GM12878 (cell line): ENCODE results near the gene PREX1. TPM values are rescaled to one million over a fixed set of nuclear protein-coding genes. Genes with fewer than 3 reads are reported as not detected.

Source experiments
- ATAC-seq: fragments of 200-7000 bp; cut with Tn5 transposase; 3 replicates; pipeline ENCODE4 v1.9.1; 2020; ENCODE audit warnings: mild to moderate bottlenecking, moderate library complexity
- BruUV-seq: library from RNA; stranded (reverse); fragments of 400-500 nt; replicated peaks from 2 replicates; lab custom pipeline; 2021; lab: Mats Ljungman, UMichigan
- CTCF ChIA-PET: fragments of 300-600 bp; sonication (Branson Sonifier 250); formaldehyde crosslinking; extraction: SDS; loops from one replicate; lab custom pipeline; 2021; ENCODE audit warnings: inconsistent platforms; lab: Yijun Ruan, JAX
- POLR2A ChIA-PET: fragments of 350-600 bp; formaldehyde crosslinking; extraction: SDS; loops from one replicate; lab custom pipeline; 2021; ENCODE audit warnings: inconsistent platforms; lab: Charles Lee
- RAD21 ChIA-PET: fragments of 300-600 bp; sonication (Branson Sonifier 250); formaldehyde crosslinking; loops from one replicate; lab custom pipeline; 2023; ENCODE audit warnings: antibody characterized with exemption; ENCODE audit not compliant: unreplicated experiment; lab: Charles Lee
- SMC1A ChIA-PET: fragments of 300-600 bp; sonication (Branson Sonifier 250); formaldehyde crosslinking; loops from one replicate; lab custom pipeline; 2023; ENCODE audit not compliant: unreplicated experiment, uncharacterized antibody; lab: Charles Lee
- DNase-seq: peaks from one replicate; pipeline ENCODE4 v3.0.0-alpha.2; 2011; ENCODE audit warnings: low read depth, low spot score
- FAIRE-seq: peaks from 3 replicates; lab custom pipeline; 2011; peaks lifted over from hg19 to GRCh38; lab: Jason Lieb, UNC
- H2AFZ ChIP-seq: 2 replicates; pipeline ENCODE4 v1.6.0; 2011; ENCODE audit warnings: low read depth, low read length, control low read depth; ENCODE audit not compliant: control insufficient read depth
- H3K27ac ChIP-seq: 2 replicates; pipeline ENCODE4 v1.5.1; 2011; ENCODE audit warnings: control low read depth; ENCODE audit not compliant: control insufficient read depth, insufficient read depth
- H3K27me3 ChIP-seq, 2 experiments: replicated peaks in 1 of 2; 2 replicates each; pipeline versions ENCODE4 v1.6.0 to v1.6.1; 2011; ENCODE audit warnings: low read length in 1 of 2; ENCODE audit not compliant: control insufficient read depth in 2 of 2, insufficient read depth in 2 of 2
- H3K36me3 ChIP-seq, 2 experiments: 2 replicates each; pipeline ENCODE4 v1.5.1; 2011; ENCODE audit warnings: low read length in 1 of 2; ENCODE audit not compliant: control insufficient read depth in 2 of 2, insufficient read depth in 2 of 2
- H3K4me1 ChIP-seq: 2 replicates; pipeline ENCODE4 v1.6.1; 2011; ENCODE audit warnings: mild to moderate bottlenecking, low read length, moderate library complexity, mixed read lengths; ENCODE audit not compliant: control insufficient read depth, insufficient read depth
- H3K4me2 ChIP-seq: 2 replicates; pipeline ENCODE4 v1.6.0; 2011; ENCODE audit warnings: control low read depth; ENCODE audit not compliant: control insufficient read depth, insufficient read depth
- H3K4me3 ChIP-seq: fragments of 200-600 bp; sonication (generic); 2 replicates; pipeline ENCODE4 v1.5.1; 2016
- H3K79me2 ChIP-seq: 2 replicates; pipeline ENCODE4 v1.6.0; 2011; ENCODE audit warnings: low read length; ENCODE audit not compliant: control insufficient read depth, insufficient read depth
- H3K9ac ChIP-seq: 2 replicates; pipeline ENCODE4 v1.8.0; 2011; ENCODE audit warnings: low read length, control low read depth, mixed read lengths; ENCODE audit not compliant: control insufficient read depth, insufficient read depth
- H3K9me3 ChIP-seq: replicated peaks from 3 replicates; pipeline ENCODE4 v1.5.1; 2011; ENCODE audit warnings: mild to moderate bottlenecking, low read length; ENCODE audit not compliant: control insufficient read depth, insufficient read depth
- H4K20me1 ChIP-seq: 2 replicates; pipeline ENCODE4 v1.6.0; 2011; ENCODE audit not compliant: control insufficient read depth, insufficient read depth
- BCL3 ChIP-seq: IDR thresholded peaks from 2 replicates; pipeline ENCODE4 v1.6.1; 2011; ENCODE audit warnings: borderline replicate concordance, low read depth, mild to moderate bottlenecking, moderate library complexity, low read length; ENCODE audit not compliant: insufficient read depth, poor library complexity, severe bottlenecking
- CHD1 ChIP-seq: IDR thresholded peaks from 2 replicates; pipeline ENCODE4 v1.6.1; 2012; ENCODE audit warnings: low read depth, low read length, improper control_type of control experiment
- EED ChIP-seq: sonication (generic); IDR thresholded peaks from 2 replicates; pipeline ENCODE4 v1.6.1; 2016; ENCODE audit warnings: antibody characterized with exemption, low read depth
- LARP7 ChIP-seq: fragments of 450-650 bp; IDR thresholded peaks from 2 replicates; pipeline ENCODE4 v1.6.1; 2017; ENCODE audit warnings: mild to moderate bottlenecking
- MXI1 ChIP-seq: fragments of 150-350 bp; IDR thresholded peaks from 2 replicates; pipeline ENCODE4 v1.6.1; 2011; ENCODE audit warnings: low read depth, mild to moderate bottlenecking, inconsistent platforms, low read length, improper control_type of control experiment
- NR2C1 ChIP-seq: fragments of 450-650 bp; IDR thresholded peaks from 2 replicates; pipeline ENCODE4 v1.6.1; 2017; ENCODE audit warnings: antibody characterized with exemption, mild to moderate bottlenecking, moderate library complexity
- PML ChIP-seq: IDR thresholded peaks from 2 replicates; pipeline ENCODE4 v1.6.1; 2012; ENCODE audit warnings: low read length, inconsistent platforms
- POLR2AphosphoS5 ChIP-seq: IDR thresholded peaks from 2 replicates; pipeline ENCODE4 v1.6.1; 2011; ENCODE audit warnings: mild to moderate bottlenecking, low read length, inconsistent platforms
- RAD21 ChIP-seq: IDR thresholded peaks from 2 replicates; pipeline ENCODE4 v1.6.1; 2011; ENCODE audit warnings: mild to moderate bottlenecking, low read depth, low read length, moderate library complexity; ENCODE audit not compliant: insufficient read depth
- SMAD1 ChIP-seq: fragments of 450-650 bp; IDR thresholded peaks from 2 replicates; pipeline ENCODE4 v1.6.1; 2018; ENCODE audit warnings: mild to moderate bottlenecking, low read depth; ENCODE audit not compliant: partially characterized antibody
- SREBF2 ChIP-seq: IDR thresholded peaks from 2 replicates; pipeline ENCODE4 v1.6.1; 2012; ENCODE audit warnings: mild to moderate bottlenecking, low read length
- USF2 ChIP-seq: IDR thresholded peaks from 2 replicates; pipeline ENCODE4 v1.6.1; 2011; ENCODE audit warnings: low read depth, low read length, improper control_type of control experiment, borderline replicate concordance
- WGBS: methylation state at CpG from one replicate; pipeline ENCODE4 v1.1.6; 2016; ENCODE audit warnings: low lambda C conversion rate; ENCODE audit not compliant: insufficient replicate concordance, insufficient coverage; ENCODE audit errors: missing lambda C conversion rate; 5-methylcytosine and 5-hydroxymethylcytosine counted together
- in situ Hi-C: fragments of 300-500 bp; cut with MboI; formaldehyde crosslinking; loops from 9 replicates; pipeline ENCODE4 v1.14.3; 2018; ENCODE audit warnings: mixed read lengths
- intact Hi-C: fragments of 100-400 bp; cut with micrococcal nuclease; formaldehyde crosslinking; loops from one replicate; pipeline ENCODE4 v1.14.2; 2022; ENCODE audit not compliant: unreplicated experiment
- polyA plus RNA-seq, 11 experiments: library from polyadenylated mRNA; depleted of rRNA in 4 of 11; unstranded in 6 of 11; stranded (reverse) in 5 of 11; fragments of >200 nt; fragmentation: Nextera tagmentation in 4 of 11; fragmentation: Illumina TruSeq in 1 of 11; extraction: Ambion mirVana in 4 of 11; extraction: Trizol in 1 of 11; gene quantifications; 1 replicate in 1 of 11; 2 replicates in 10 of 11; pipeline versions ENCODE4 v1.2.1 to v1.2.3, GENCODE V29; 2011 to 2016; ENCODE audit warnings: inconsistent platforms in 2 of 11, missing spikeins in 2 of 11, low read depth in 1 of 11
- total RNA-seq, 4 experiments: library from RNA; depleted of rRNA in 3 of 4; stranded (reverse); fragments of >200 nt in 3 of 4; fragmentation: Illumina TruSeq in 1 of 4; extraction: Trizol in 1 of 4; gene quantifications; 2 replicates each; pipeline versions ENCODE4 v1.2.1 to v1.2.3, GENCODE V29; 2013 to 2021
- TF ChIP-seq, protein P1 (sequence below): IDR thresholded peaks from 2 replicates; pipeline ENCODE4 v1.6.1; 2012; ENCODE audit warnings: low read depth, low read length, improper control_type of control experiment
- TF ChIP-seq, protein P2 (sequence below): fragments of 450-650 bp; IDR thresholded peaks from 2 replicates; pipeline ENCODE4 v1.6.1; 2017; ENCODE audit warnings: antibody characterized with exemption, mild to moderate bottlenecking, moderate library complexity
- TF ChIP-seq, protein P3 (sequence below): fragments of 450-650 bp; IDR thresholded peaks from 2 replicates; pipeline ENCODE4 v1.6.1; 2016; ENCODE audit warnings: mild to moderate bottlenecking

PREX1 gene
- total and polyA plus RNA-seq, 10 of the 15 experiments (the other 5 are each of a cell fraction or from before 2014, with no cell fraction given), result 2.6 to 114 (median 38.9) TPM

GRCh38 chr20:48744515-48744914 is 83.3 kb downstream of the PREX1 start (continued):
- no peak for TF ChIP-seq USF2
- no peak for TF ChIP-seq LARP7
- TF ChIP-seq, protein P1, sequence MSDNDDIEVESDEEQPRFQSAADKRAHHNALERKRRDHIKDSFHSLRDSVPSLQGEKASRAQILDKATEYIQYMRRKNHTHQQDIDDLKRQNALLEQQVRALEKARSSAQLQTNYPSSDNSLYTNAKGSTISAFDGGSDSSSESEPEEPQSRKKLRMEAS, result no peak
- no peak for TF ChIP-seq PML
- no peak for TF ChIP-seq MXI1
- no peak for TF ChIP-seq SMAD1
- no peak for TF ChIP-seq EED
- no peak for TF ChIP-seq RAD21
- no peak for TF ChIP-seq BCL3
- TF ChIP-seq POLR2AphosphoS5, result no peak
- TF ChIP-seq, all 136 proteins: peak for 0

- intact Hi-C loops (no loop called here), in situ Hi-C loops (no loop called here)
- ChIA-PET CTCF (no interaction called here), RAD21 (no interaction called here), SMC1A (interaction anchor here (9.0 kb wide), 1 partner anchor 28 kb away, joined by 141 read pairs; no protein-coding TSS in a partner anchor), POLR2A (no interaction called here)
- Histone ChIP-seq H4K20me1 (no peaks in the 10 kb centered on the region), H3K79me2 (peaks cover 21% of the 10 kb centered on the region), H3K27ac (no peak overlapping the region), H3K9me3 (no peaks in the 10 kb centered on the region), H3K4me3 (no peak overlapping the region), H2AFZ (no peak overlapping the region), H3K4me1 (peaks cover 47% of the 10 kb centered on the region), H3K27me3 (no peaks in the 10 kb centered on the region), H3K4me2 (no peak overlapping the region), H3K36me3 (peaks cover 29 to 31% of the 10 kb centered on the region in 2 experiments), H3K9ac (no peak overlapping the region)
- BruUV-seq, result TSS peak; percentile 33
- no peak for DNase-seq
- no peak for ATAC-seq
- no peak for FAIRE-seq
- WGBS, result 82% methylated on average over 5 of the region's 5 CpGs
- TF ChIP-seq, protein P1, result no peak
- TF ChIP-seq, protein P2, sequence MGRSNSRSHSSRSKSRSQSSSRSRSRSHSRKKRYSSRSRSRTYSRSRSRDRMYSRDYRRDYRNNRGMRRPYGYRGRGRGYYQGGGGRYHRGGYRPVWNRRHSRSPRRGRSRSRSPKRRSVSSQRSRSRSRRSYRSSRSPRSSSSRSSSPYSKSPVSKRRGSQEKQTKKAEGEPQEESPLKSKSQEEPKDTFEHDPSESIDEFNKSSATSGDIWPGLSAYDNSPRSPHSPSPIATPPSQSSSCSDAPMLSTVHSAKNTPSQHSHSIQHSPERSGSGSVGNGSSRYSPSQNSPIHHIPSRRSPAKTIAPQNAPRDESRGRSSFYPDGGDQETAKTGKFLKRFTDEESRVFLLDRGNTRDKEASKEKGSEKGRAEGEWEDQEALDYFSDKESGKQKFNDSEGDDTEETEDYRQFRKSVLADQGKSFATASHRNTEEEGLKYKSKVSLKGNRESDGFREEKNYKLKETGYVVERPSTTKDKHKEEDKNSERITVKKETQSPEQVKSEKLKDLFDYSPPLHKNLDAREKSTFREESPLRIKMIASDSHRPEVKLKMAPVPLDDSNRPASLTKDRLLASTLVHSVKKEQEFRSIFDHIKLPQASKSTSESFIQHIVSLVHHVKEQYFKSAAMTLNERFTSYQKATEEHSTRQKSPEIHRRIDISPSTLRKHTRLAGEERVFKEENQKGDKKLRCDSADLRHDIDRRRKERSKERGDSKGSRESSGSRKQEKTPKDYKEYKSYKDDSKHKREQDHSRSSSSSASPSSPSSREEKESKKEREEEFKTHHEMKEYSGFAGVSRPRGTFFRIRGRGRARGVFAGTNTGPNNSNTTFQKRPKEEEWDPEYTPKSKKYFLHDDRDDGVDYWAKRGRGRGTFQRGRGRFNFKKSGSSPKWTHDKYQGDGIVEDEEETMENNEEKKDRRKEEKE, result no peak
- TF ChIP-seq, protein P3, sequence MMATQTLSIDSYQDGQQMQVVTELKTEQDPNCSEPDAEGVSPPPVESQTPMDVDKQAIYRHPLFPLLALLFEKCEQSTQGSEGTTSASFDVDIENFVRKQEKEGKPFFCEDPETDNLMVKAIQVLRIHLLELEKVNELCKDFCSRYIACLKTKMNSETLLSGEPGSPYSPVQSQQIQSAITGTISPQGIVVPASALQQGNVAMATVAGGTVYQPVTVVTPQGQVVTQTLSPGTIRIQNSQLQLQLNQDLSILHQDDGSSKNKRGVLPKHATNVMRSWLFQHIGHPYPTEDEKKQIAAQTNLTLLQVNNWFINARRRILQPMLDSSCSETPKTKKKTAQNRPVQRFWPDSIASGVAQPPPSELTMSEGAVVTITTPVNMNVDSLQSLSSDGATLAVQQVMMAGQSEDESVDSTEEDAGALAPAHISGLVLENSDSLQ, result no peak
- TF ChIP-seq SREBF2 (no peak), CHD1 (no peak), NR2C1 (no peak)
Measured at GRCh38 chr20:48743807-48744206, 84.0 kb downstream of the PREX1 start.
